ENCODE measurements around the gene CUX1.

CUX1 gene

GRCh38 chr7:102075126-102075525 is 257.7 kb downstream of the CUX1 start:
- ATAC-seq (ENCODE audit: low read depth) (no peak), DNase-seq (ENCODE audit: low spot score) (no peak)
- H3K27me3 ChIP-seq (ENCODE audit: insufficient read depth, poor library complexity, severe bottlenecking) = no peaks in the 10 kb centered on the region
- no peaks in the 10 kb centered on the region for H3K4me1 ChIP-seq (ENCODE audit: insufficient read depth, poor library complexity, severe bottlenecking)
- no peaks in the 10 kb centered on the region for H3K36me3 ChIP-seq (ENCODE audit: low read depth)
- TF ChIP-seq, protein P1, sequence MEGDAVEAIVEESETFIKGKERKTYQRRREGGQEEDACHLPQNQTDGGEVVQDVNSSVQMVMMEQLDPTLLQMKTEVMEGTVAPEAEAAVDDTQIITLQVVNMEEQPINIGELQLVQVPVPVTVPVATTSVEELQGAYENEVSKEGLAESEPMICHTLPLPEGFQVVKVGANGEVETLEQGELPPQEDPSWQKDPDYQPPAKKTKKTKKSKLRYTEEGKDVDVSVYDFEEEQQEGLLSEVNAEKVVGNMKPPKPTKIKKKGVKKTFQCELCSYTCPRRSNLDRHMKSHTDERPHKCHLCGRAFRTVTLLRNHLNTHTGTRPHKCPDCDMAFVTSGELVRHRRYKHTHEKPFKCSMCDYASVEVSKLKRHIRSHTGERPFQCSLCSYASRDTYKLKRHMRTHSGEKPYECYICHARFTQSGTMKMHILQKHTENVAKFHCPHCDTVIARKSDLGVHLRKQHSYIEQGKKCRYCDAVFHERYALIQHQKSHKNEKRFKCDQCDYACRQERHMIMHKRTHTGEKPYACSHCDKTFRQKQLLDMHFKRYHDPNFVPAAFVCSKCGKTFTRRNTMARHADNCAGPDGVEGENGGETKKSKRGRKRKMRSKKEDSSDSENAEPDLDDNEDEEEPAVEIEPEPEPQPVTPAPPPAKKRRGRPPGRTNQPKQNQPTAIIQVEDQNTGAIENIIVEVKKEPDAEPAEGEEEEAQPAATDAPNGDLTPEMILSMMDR (IDR thresholded peaks at IDR 0.05; ENCODE audit: poor library complexity, severe bottlenecking) = no peak
- no peak overlapping the region for H3K27ac ChIP-seq (ENCODE audit: poor library complexity, severe bottlenecking)
- no peaks in the 10 kb centered on the region for H3K9me3 ChIP-seq (ENCODE audit: severe bottlenecking)
- H3K4me3 ChIP-seq (ENCODE audit: severe bottlenecking) = no peak overlapping the region

DNA sequence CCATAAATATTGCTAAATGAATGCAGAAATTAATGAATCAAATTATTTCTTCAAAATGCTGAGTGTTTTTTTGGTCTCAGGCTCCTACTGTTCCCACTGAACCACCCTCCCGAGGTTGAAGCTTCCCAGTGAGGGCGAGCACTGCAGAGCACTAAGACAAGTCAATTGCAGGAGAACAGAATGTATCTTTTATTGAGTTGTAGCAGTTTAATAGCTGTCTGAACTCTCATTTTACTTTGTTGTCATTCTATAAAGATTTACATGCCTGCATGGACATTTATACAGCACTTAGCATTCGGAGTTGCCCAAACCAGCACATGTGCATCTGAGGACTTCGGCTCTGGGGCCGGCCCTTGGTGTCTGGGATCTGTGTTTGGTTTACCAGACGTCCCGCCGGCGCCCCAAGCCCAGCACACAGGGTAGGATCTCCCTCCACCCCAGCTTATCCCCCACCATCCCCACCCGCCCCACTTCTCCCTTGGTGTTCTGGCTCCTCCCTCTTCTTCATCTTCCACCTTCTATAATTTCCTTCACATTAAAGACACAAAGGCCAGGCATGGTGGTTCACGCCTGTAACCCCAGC is 258.2 kb downstream of the CUX1 start:
- H3K4me3 ChIP-seq (ENCODE audit: severe bottlenecking) = no peak overlapping the region
- H3K36me3 ChIP-seq (ENCODE audit: low read depth) = no peaks in the 10 kb centered on the region
- DNase-seq (ENCODE audit: low spot score) = no peak
- TF ChIP-seq, protein P1 (IDR thresholded peaks at IDR 0.05; ENCODE audit: poor library complexity, severe bottlenecking) = no peak
- no peaks in the 10 kb centered on the region for H3K9me3 ChIP-seq (ENCODE audit: severe bottlenecking)
- ATAC-seq (ENCODE audit: low read depth) = no peak
- H3K27ac ChIP-seq (ENCODE audit: poor library complexity, severe bottlenecking) = no peak overlapping the region
- no peaks in the 10 kb centered on the region for H3K27me3 ChIP-seq (ENCODE audit: insufficient read depth, poor library complexity, severe bottlenecking)
- H3K4me1 ChIP-seq (ENCODE audit: insufficient read depth, poor library complexity, severe bottlenecking) = no peaks in the 10 kb centered on the region

DNA sequence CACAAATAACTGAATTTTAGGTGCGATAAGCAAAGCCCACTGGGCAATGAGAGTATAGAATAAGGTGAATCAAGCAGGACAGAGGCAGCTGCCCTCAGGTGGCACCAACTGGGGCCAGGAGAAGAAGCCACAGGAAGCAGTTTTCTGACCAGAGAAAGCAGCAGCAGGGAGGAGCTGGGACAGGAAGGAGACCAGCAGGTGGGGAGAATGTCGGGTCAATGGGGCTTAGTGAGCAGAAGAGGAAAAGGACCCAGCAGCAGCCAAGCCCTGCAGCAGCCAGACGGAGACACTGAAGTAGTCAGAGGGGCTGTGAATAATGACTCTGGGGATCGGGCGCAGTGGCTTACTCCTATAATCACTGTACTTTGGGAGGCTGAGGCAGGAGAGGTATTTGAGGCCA is 259.7 kb downstream of the CUX1 start:
- ATAC-seq (ENCODE audit: low read depth) (no peak), DNase-seq (ENCODE audit: low spot score) (no peak)
- Histone ChIP-seq H3K36me3 (ENCODE audit: low read depth) (no peaks in the 10 kb centered on the region), H3K4me1 (ENCODE audit: insufficient read depth, poor library complexity, severe bottlenecking) (no peaks in the 10 kb centered on the region), H3K4me3 (ENCODE audit: severe bottlenecking) (no peak overlapping the region), H3K27ac (ENCODE audit: poor library complexity, severe bottlenecking) (no peak overlapping the region), H3K9me3 (ENCODE audit: severe bottlenecking) (peaks cover under 1% of the 10 kb centered on the region), H3K27me3 (ENCODE audit: insufficient read depth, poor library complexity, severe bottlenecking) (no peaks in the 10 kb centered on the region)
- TF ChIP-seq, protein P1 (IDR thresholded peaks at IDR 0.05; ENCODE audit: poor library complexity, severe bottlenecking) = no peak

- Histone ChIP-seq H3K36me3 (ENCODE audit: low read depth) (0 out of 2 replicates have a peak, but pooled peaks cover 6% of the 10 kb centered on the region), H3K4me1 (ENCODE audit: insufficient read depth, poor library complexity, severe bottlenecking) (no peaks in the 10 kb centered on the region), H3K4me3 (ENCODE audit: severe bottlenecking) (no peak overlapping the region), H3K27ac (ENCODE audit: poor library complexity, severe bottlenecking) (no peak overlapping the region), H3K9me3 (ENCODE audit: severe bottlenecking) (peaks cover 5% of the 10 kb centered on the region), H3K27me3 (ENCODE audit: insufficient read depth, poor library complexity, severe bottlenecking) (no peaks in the 10 kb centered on the region)
- TF ChIP-seq, protein P1 (IDR thresholded peaks at IDR 0.05; ENCODE audit: poor library complexity, severe bottlenecking) = no peak
- no peak for ATAC-seq (ENCODE audit: low read depth)
- DNase-seq (ENCODE audit: low spot score) = no peak
Observed at GRCh38 chr7:102079140-102080018, 262.0 kb downstream of the CUX1 start.

All from RWPE2 (cell line).